ENCODE measurements around the gene EFCAB6. TPM values are rescaled to one million over a fixed set of nuclear protein-coding genes. Genes with fewer than 3 reads are reported as not detected.

Gene EFCAB6
- total RNA-seq, 2 donors from 2014 or later, result 0.12 to 1.3 TPM

DNA sequence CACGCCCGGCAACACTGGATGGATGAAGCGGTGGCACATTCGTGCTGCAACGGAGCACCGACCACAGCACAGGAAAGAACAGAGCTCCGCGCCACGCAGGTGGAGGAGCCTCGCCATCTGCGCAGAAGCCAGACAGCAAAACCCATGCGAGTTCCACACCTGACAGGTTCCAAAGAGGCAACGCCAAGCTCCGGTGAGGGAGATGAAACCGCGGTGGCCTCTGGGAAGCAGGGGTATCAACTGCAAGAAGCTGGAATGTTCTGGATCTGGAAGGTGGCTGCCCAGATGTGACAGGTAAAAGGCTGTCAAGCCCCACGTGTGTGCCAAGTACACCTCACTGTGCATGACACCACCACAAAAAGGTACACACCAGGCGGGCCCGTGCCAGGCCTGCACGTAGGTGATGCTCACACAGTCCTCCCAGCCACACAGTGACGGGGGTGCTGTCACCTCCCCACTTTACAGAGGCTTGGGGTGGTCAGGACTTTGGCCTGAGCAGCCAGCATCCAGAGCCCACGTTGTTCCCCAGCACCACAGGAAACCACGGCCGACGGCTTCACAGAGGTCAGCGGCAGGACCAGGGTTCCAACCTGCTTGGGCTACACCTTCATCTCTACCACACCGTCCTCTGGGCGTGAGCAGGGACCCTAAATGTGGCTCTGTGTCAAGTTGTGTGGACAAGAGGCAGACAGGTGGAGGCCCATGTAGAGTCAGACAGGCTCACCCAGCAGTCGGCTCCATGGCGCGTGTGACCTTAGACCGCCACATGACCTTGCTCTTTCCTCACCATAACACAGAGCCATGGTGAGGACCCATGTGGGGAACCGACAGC lies 19.7 kb upstream of the EFCAB6 start:
- DNase-seq (ENCODE audit: low spot score) (no peak), ATAC-seq (no peak)
- Mint-ChIP-seq H3K4me3 (no peak overlapping the region), H3K9me3 (no peaks in the 10 kb centered on the region), H3K27me3 (peaks cover 0 to 3% of the 10 kb centered on the region in 2 donors), H3K4me1 (ENCODE audit: low read depth in 2 of 2) (no peaks in the 10 kb centered on the region), H3K36me3 (no peaks in the 10 kb centered on the region), H3K27ac (no peak overlapping the region)

DNA sequence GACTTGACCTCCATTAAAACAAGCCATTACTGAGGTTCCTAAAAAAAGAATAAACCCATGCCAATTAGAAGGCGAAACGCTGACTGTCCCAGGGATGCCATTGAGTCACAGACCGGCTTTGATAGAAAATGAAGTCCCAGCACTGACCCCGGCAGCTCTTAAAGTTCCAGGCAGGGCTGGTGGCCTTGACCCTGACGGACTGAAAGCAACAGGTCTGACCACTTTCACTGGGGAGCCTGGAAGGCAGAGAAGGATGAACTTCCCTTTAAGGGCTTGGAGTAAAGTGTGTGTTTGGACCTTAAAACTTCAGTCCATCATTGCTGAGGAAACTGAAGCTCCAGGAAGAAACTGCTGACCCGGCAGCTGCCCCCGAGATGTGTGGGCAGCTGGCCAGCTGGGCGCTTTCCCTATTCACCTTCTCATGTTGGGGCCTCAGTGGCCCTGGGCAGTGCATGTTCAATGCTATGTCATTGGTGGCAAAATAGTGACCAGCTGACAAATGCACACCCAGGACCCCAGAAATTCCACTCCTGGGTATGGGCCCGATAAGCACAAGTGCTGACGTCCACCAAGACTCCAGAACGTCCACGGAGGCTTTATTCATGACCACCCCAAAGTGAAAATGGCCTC lies 18.9 kb upstream of the EFCAB6 start:
- ATAC-seq, result no peak
- H3K9me3 Mint-ChIP-seq, result no peaks in the 10 kb centered on the region
- no peaks in the 10 kb centered on the region for H3K4me1 Mint-ChIP-seq (ENCODE audit: low read depth in 2 of 2)
- no peak overlapping the region for H3K4me3 Mint-ChIP-seq
- no peak for DNase-seq (ENCODE audit: low spot score)
- H3K27ac Mint-ChIP-seq, result no peak overlapping the region
- H3K36me3 Mint-ChIP-seq, result no peaks in the 10 kb centered on the region
- peaks cover under 1 to 3% of the 10 kb centered on the region in 2 donors for H3K27me3 Mint-ChIP-seq

DNA sequence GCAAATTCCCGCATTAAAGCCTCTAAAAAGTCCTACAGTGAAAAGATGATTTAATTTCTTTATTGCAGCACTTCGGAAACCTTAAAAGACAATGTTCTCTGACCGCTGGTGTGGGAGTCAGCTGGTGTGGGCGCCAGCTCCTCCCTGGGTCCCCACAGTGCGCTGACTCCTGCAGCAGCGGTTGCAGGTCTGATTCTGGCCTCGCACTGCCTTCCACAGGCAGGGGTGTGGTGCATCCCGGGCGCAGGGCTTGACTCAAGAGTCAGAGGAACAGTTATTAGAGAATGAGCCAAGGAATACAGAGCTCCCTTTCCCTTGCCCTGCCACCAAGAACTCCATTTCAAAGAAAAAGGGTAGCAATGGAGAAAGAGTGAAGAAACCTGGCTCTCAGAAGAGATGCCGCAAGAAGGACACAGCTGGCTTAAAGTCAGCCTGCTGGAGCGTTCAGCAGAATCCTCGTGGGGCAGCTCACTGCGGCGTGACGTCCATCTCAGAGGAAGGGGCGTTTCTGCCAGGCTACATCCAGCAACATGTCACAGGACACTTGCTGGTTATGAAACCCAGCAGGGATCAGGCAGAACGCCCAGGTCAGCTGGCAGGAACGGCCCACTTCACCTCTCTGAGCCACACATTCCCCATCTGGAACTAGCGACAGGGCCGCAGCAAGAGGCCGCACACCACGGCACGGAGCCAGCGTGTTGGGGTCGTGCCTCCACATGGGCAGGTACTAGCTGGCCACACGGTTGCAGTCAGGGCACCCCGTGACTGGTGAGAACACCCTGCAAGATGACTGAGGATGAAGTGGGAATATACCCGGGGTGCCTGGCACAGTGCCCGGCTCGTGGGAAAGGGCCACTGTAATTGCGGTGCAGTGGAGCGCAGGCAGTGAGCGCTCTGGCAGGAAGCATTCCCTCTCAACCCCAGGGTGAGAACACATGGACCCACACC lies 18.1 kb upstream of the EFCAB6 start:
- H3K27ac Mint-ChIP-seq, result no peak overlapping the region
- ATAC-seq (peak in 1 of 2 donors; percentile 16), DNase-seq (ENCODE audit: low spot score) (no peak)
- H3K4me1 Mint-ChIP-seq (ENCODE audit: low read depth in 2 of 2), result no peaks in the 10 kb centered on the region
- H3K9me3 Mint-ChIP-seq, result no peaks in the 10 kb centered on the region
- peaks cover 3 to 9% of the 10 kb centered on the region in 2 donors for H3K27me3 Mint-ChIP-seq
- no peaks in the 10 kb centered on the region for H3K36me3 Mint-ChIP-seq
- no peak overlapping the region for H3K4me3 Mint-ChIP-seq

DNA sequence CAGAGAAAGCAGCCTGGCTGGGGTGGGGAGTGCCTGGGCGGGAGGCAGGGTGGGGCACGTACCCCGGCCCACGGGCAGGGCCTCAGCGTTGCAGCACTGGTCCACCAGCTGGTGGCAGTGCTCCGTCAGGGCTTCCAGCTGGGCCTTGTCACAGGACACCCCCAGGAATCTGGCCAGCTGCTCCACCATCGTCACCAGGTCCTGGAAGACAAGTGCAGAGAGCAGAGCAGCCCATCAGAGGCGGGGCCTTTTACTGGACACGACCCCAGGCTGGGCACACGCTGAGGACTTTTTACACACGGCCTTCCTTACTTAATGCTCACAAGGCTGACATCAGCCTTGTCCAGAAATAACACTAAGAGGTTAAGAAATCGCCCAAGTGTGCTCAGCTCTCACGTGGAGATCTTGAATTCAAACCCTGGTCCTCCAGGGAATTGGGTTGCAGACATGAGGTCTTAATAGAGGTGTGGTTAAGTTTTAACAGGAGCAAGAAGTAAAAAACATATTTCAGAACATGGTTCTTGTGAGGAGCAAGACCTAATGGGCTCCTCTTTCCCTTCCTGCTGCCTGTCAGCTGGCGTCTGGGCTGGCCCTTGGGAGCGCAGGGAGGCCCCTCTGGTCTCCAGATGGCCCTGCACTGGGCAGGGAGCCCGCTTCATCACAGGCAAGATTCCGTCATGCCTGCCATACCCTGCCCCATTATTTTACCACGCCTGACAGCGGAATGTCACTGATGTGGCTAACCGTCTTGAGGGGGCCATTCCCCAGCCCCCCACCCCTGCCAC lies 17.1 kb upstream of the EFCAB6 start:
- no peak overlapping the region for H3K27ac Mint-ChIP-seq
- H3K36me3 Mint-ChIP-seq, result no peaks in the 10 kb centered on the region
- no peak for DNase-seq (ENCODE audit: low spot score)

DNA sequence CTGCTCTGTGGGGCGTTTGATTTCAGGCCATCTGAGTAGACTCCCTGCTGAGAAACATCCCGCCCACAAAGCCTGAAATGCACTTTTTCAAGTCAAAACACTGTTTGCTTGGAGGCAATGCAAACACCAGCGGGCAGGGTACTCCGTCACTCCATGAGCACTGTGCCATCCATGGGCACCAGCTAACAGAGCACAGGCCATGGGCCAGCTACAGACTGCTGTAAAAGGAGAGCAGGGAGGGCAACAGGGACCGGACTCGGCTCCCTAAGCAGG lies 16.6 kb upstream of the EFCAB6 start:
- Mint-ChIP-seq H3K9me3 (no peaks in the 10 kb centered on the region), H3K36me3 (no peaks in the 10 kb centered on the region), H3K4me3 (no peak overlapping the region), H3K4me1 (ENCODE audit: low read depth in 2 of 2) (no peaks in the 10 kb centered on the region), H3K27me3 (peaks cover 7 to 10% of the 10 kb centered on the region in 2 donors), H3K27ac (no peak overlapping the region)
- no peak for DNase-seq (ENCODE audit: low spot score)
- ATAC-seq, result no peak

More for the DNA sequence above, 17.1 kb upstream of the EFCAB6 start:
- no peak overlapping the region for H3K4me3 Mint-ChIP-seq
- no peak for ATAC-seq
- no peaks in the 10 kb centered on the region for H3K9me3 Mint-ChIP-seq
- peaks cover 7 to 10% of the 10 kb centered on the region in 2 donors for H3K27me3 Mint-ChIP-seq
- no peaks in the 10 kb centered on the region for H3K4me1 Mint-ChIP-seq (ENCODE audit: low read depth in 2 of 2)

DNA sequence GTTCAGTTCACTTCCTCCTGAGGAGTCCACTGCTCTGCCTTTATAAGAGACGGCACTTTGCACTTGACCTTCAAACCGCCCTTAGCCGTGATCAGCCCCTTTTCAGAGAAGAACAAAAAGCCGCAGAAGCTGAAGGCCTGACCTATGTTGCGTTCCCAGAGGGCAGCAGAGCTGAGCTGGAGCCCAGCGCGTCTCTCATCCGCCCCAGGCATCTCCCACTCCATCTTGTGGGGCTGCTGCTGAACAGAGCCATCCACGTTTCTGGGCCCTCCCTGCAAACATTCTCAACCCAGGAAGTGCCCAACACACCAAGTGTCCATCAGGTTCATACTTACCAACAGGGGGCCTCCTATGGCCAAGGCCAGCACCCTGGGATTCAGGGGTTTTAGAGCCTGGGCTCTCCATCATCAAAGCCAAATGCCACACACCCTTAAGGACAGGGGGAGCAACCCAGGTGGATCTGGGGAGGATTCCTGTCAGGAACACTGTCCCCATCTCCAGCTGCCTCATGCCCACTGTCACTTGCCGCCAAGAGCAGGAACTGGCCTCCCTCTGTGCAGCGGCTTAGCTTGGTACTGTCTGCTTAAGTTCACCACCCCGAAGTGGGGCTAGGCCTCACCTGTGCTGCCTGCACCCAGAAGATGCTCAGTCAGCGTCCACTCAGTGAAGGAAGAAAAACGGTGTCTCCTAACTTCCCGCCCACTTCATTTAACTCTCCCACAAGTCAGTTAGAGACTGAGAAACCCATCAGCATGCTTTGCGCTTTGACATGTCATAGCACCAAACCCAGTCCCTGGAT lies 16.0 kb upstream of the EFCAB6 start:
- Mint-ChIP-seq H3K27me3 (peaks cover 10 to 11% of the 10 kb centered on the region in 2 donors), H3K36me3 (no peaks in the 10 kb centered on the region), H3K4me3 (no peak overlapping the region), H3K27ac (no peak overlapping the region), H3K4me1 (ENCODE audit: low read depth in 2 of 2) (no peaks in the 10 kb centered on the region), H3K9me3 (no peaks in the 10 kb centered on the region)
- no peak for ATAC-seq
- DNase-seq (ENCODE audit: low spot score), result no peak

DNA sequence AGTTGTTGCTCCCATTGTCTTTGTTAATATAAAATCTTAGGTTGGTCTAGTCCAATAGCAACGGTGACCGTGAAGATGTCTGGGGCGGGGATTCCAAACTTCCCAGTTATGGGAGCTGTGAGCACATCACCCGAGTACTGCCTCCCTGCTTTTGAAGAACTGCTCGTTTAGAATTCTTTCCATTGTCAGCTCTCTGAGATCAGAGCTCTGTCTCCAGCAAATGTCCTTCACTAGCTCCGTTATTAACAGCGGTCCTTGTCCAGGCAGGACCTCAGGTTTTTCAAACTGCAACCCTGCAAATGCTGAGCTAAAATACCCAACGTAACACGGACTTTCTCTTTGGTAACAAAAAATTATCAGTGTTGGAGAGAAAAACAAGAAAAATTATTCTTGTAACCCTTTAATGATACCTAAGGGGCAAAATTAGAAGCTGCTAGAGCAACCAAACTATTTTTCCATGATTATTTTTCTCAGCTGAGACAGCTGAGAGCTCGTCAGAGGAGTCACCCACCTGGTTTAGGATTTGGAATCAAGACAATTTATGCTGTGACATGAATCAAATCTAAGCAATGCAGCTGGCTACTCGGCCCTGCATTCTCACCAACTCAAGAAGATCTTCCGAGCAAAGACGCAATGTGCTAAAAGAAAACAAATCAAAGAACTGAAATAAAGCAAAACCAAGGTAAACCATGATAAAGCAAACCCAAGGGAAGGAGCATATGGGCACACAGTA lies 15.1 kb upstream of the EFCAB6 start:
- Mint-ChIP-seq H3K27ac (no peak overlapping the region), H3K9me3 (no peaks in the 10 kb centered on the region), H3K4me1 (ENCODE audit: low read depth in 2 of 2) (no peaks in the 10 kb centered on the region), H3K27me3 (peaks cover 10 to 21% of the 10 kb centered on the region in 2 donors), H3K36me3 (no peaks in the 10 kb centered on the region), H3K4me3 (no peak overlapping the region)
- ATAC-seq, result no peak
- DNase-seq (ENCODE audit: low spot score), result no peak

DNA sequence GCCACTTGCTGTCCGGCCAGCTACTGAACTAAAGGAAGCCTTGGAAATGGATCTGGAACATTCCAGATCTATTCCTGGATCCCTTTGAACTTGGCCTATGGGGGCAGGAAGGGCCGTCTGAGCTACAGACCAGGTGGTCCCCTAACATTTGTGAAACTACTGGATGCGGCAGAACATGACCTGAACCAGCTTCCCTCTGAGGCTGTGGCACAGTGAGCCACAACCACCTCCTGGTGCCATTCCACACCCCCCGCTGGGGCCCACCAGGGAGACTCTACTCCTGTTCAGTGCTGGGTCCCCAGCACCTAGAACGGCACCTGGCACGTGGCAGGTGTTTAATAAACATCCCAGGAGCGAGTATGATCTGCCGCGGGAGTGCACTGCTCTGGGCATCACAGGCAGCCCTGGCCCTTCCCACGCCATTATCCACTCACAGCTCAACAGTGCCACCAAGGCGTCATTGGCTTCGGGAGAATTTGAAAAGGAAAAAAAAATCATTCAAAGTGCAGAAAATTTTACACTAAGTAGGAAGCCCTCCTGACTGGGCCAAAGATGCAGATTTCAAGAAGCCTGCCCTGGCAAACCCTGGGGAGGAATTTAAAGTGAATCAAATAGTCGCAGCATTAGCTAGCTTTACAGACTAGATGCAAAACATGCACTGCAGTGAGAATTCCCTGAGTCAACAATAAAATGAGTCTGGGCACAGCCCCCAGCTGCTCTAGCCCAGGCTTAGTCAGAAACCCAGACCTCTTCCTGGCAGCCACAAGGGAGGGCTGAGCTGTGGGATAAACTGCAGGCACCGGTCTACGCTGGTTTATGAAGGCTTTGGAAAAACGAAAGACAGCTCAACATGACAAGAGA lies 14.3 kb upstream of the EFCAB6 start:
- Mint-ChIP-seq H3K4me3 (no peak overlapping the region), H3K27ac (no peak overlapping the region), H3K36me3 (no peaks in the 10 kb centered on the region), H3K27me3 (peaks cover 11 to 22% of the 10 kb centered on the region in 2 donors), H3K9me3 (no peaks in the 10 kb centered on the region), H3K4me1 (ENCODE audit: low read depth in 2 of 2) (no peaks in the 10 kb centered on the region)
- ATAC-seq (no peak), DNase-seq (ENCODE audit: low spot score) (peak; percentile 26)

DNA sequence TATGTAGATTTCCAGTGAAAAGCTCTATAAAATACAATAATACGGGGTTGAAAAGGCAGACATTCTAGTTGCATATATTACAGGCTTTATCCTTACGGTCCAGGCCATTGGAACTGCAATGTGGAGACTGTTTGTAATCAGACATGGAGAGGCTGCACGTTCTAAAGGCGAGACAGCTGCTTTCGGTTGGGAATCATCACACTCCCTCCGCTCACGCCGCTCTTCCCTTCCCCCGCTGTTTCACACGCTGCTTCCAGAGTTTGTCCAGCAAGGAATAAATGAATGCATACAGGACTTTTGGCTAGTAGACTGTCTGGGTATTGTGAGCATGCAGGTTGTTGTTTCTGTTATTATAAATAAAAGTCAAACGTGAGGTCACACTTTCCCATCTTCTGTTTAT lies 13.5 kb upstream of the EFCAB6 start:
- H3K4me3 Mint-ChIP-seq, result no peak overlapping the region
- H3K4me1 Mint-ChIP-seq (ENCODE audit: low read depth in 2 of 2), result no peaks in the 10 kb centered on the region
- ATAC-seq (no peak), DNase-seq (ENCODE audit: low spot score) (peak; percentile 6)
- peaks cover 18 to 22% of the 10 kb centered on the region in 2 donors for H3K27me3 Mint-ChIP-seq
- H3K27ac Mint-ChIP-seq, result no peak overlapping the region
- H3K36me3 Mint-ChIP-seq, result no peaks in the 10 kb centered on the region
- H3K9me3 Mint-ChIP-seq, result no peaks in the 10 kb centered on the region

DNA sequence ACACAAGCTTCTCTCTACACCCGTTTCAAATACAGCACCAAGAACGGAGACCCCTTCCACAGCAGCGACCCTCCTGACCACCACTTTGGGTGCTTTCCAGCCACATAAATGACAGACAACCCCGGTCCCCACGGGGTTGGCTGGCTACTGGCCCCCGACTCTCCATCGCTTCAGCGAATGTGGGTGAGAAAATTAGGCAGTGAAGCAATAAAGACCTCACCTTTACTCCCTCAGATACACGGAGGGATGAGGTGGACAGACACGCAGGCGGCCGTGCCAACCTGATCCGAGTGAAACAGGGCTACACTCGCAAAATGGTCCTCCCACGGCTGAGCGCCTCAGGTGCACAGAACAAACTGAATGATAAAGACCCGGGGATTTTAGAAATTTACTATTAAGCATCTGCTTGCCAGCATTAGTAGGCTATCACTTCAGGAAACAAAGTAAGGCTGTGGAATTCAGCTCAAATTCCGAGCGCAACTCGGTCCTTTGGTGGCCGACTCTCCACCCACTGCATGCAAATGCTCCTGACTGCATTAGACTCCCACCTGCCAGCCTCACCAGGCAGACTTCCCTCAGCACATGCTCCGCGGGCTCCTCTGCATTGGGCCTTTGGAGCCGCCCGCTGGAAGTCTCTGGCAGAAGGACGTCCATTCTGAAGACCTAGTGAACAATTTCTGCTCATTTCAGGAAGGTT lies 12.8 kb upstream of the EFCAB6 start:
- Mint-ChIP-seq H3K9me3 (no peaks in the 10 kb centered on the region), H3K27me3 (peaks cover 18 to 22% of the 10 kb centered on the region in 2 donors), H3K27ac (no peak overlapping the region), H3K4me3 (no peak overlapping the region), H3K36me3 (no peaks in the 10 kb centered on the region), H3K4me1 (ENCODE audit: low read depth in 2 of 2) (no peaks in the 10 kb centered on the region)
- ATAC-seq, result no peak
- peak; percentile 49 for DNase-seq (ENCODE audit: low spot score)

Data from natural killer cell treated with Interleukin-12 subunit alpha and Interleukin-12 subunit beta and Interleukin-15 and Interleukin-18, amount 100 ng/mL, for 72 hours (primary cell).